ENCODE results near the gene FBXO15. TPM values are rescaled to one million over a fixed set of nuclear protein-coding genes. Genes with fewer than 3 reads are reported as not detected.

FBXO15 gene
- total RNA-seq, 1 donor from 2014 or later = 4.1 TPM

- FAIRE-seq = peak; percentile 19
- DNase-seq (ENCODE audit: low spot score in 2 of 2) = peak in 1 of 2 donors; percentile 22
Measured at GRCh38 chr18:74116633-74117554, 30.7 kb downstream of the FBXO15 start.

DNA sequence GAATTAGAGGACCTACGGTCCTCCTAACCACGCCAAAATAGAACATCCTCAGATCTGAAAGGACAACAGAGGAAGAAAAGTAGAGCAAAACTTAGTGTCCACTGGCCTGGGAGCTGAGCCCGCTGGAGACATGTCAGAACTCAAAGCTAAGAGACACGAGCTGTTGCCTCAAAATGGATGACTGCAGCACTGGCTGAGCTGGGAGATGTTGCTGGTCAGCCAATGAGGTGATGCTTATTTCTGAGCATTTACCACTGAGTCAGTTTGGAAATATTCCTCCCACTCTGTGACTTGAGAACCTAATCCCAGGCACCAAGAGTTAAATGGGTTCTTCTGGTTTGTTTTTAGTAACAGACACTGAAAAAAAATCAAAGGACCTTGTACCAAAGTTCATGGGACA is 32.6 kb downstream of the FBXO15 start:
- DNase-seq (ENCODE audit: low spot score in 2 of 2) (no peak), FAIRE-seq (no peak)

DNA sequence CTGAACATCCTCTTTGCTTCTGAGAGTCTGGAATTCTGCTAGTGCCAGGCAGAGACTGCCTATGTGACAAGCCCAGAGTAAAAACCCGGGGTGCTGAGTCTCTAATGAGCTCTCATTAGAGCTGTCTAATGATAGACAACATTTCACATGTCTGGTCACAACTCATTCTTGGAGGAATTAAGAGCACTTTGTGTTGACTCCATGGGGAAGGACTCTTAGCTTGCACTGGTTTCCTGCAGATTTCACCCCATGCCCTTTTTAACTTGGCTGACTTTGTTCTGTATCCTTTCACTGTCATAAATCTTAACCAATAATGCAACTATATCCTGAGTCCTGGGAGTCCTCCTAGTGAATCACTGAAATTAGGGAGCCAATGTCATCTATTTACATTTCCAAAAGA is 33.5 kb downstream of the FBXO15 start:
- FAIRE-seq (no peak), DNase-seq (ENCODE audit: low spot score in 2 of 2) (no peak)

GRCh38 chr18:74113711-74114110 is 33.9 kb downstream of the FBXO15 start:
- DNase-seq (ENCODE audit: low spot score in 2 of 2) (no peak), FAIRE-seq (no peak)

GRCh38 chr18:74110976-74111375 is 36.7 kb downstream of the FBXO15 start:
- no peak for DNase-seq (ENCODE audit: low spot score in 2 of 2)
- no peak for FAIRE-seq

DNA sequence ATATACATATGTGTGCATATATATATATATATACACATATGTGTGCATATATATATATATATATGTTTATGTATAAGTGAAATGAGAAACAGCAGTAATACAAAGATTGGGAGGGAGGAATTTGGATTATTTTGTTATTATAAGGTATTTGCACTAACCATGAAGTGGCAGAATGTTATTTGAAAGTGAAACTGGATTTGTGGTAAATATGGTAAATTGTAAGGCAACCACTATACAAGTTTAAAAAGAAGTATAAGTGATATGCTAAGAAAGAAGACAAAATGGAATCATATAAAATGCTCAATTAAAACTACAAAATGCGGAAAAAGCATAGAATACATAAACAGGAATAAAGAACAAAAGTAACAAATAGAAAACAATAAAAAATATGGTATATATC is 37.5 kb downstream of the FBXO15 start:
- DNase-seq (ENCODE audit: low spot score in 2 of 2) = no peak
- FAIRE-seq = peak; percentile 28

DNA sequence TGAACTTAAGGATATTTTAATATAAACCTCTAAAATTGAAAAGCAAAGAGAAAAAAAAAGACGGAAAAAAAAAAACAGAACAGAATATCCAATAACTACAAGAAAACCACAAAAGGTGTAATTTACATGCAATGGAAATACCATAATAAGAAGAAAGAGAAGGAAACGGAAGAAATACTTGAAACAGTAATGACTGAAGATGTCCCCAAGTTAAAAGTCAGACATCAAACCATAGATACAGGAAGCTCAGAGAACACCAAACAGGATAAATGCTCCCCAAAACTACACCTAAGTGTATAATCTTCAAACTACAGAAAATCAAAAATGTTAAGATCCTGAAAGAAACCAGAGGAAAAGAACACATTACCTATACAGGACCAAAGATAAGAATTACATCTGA is 39.2 kb downstream of the FBXO15 start:
- no peak for DNase-seq (ENCODE audit: low spot score in 2 of 2)
- FAIRE-seq = no peak

DNA sequence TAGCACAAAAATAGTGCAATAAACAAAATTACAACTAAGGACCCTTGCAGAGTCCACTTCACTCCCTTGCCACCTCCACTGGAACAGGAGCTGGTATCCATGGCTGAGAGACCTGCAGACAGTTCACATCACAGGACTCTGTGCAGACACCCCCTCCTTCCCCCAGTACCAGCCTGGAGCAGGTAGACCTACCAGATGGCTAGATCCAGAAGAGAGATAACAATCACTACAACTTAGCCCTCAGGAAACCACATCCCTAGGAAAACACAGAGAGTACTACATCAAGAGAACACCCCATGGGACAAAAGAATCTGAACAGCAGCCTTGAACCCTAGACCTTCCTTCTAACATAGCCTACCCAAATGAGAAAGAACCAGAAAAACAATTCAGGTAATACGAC is 49.8 kb downstream of the FBXO15 start:
- DNase-seq (ENCODE audit: low spot score in 2 of 2) (no peak), FAIRE-seq (no peak)

DNA sequence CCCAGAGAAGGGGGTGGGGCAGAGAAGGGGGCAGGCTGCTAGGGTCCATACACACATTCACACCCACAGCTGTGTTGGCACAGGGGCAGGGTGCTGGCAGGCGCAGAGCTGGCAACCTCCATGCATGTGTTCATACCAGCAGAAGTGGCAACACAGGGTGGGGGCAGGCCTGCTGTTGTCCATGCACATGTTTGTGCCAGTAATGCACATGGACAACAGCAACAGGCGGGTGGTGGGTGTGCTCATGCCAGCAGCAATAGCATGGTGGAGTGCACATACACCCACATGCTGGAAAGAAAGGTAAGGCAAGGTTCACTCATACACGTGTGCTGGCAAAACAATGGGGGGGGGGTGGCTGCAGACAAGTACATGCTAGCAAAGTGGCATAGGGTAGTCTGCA is 54.7 kb downstream of the FBXO15 start:
- FAIRE-seq (no peak), DNase-seq (ENCODE audit: low spot score in 2 of 2) (no peak)

DNA sequence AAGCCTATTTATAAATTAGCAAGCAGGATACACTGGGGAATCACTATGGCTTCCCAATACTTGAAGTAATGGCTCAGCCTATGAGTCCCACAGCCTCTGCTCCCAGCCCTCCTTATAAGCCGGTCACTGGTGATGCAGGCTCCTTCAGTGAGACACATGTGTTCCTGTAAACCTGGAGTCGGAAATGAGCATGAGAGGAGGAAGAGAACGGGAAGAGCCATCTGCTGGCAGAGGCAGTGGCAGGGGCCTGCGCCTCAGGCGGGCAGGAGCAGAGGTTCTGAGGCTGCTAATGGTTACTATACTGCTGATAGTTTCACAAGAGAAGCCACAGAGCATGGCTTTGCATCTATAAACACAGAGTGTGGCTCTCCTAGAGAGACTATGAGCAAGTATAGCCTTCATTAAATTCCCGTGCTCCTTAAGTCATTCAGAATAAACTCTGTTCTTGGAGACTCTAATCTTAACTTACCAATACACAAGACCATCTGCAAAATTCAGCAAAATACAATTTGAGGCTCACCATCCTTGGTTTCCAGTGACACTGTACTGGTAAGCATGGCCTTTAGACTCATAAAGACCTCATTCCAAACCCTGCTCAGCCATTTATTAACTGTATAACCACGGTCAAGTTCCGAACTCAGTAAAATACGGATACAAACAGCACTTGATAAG is 63.3 kb downstream of the FBXO15 start:
- DNase-seq (ENCODE audit: low spot score in 2 of 2) = no peak
- FAIRE-seq = no peak

GRCh38 chr18:74083557-74083952 is 64.1 kb downstream of the FBXO15 start:
- DNase-seq (ENCODE audit: low spot score in 2 of 2) (no peak), FAIRE-seq (no peak)

- no peak for FAIRE-seq
- no peak for DNase-seq (ENCODE audit: low spot score in 2 of 2)
Measured at GRCh38 chr18:74082742-74083556, 64.7 kb downstream of the FBXO15 start.

DNA sequence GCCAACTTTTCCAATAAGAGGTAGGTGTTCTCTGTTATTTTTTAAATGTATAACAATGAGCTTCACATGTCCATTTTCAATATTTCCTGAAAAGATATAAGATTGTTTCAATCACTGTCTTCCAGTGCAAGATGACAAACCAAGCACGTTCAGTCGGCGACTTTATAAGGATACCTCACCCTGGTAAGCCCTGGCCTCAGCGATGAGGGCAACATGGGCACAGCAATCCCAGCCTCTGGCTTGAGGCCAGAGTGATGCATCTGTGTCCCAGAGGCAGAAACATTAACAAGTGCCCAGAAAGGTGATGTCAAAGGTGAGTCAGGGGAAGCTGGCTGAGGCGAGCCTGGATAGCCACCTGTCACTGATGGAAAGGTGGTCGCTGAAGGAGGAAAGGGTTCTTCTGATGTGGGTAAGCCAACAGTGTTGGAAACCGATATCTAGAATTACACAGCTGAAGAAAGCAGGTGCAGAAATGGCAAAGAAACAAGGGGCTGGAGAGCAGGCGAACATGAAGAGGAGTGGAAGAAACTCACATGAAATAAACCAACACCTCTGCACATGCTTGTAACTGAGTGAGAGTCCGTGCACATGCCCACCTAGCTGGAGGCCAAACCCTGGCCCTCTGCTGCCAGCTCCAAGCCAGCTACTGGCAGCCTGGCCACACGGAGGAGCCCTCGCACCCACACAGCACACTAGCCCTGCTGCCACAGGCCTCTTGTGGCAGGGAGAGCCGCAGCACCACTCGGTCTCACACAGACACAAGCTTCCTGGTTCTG is 65.5 kb downstream of the FBXO15 start:
- no peak for FAIRE-seq
- DNase-seq (ENCODE audit: low spot score in 2 of 2) = peak; percentile 53 to 54

DNA sequence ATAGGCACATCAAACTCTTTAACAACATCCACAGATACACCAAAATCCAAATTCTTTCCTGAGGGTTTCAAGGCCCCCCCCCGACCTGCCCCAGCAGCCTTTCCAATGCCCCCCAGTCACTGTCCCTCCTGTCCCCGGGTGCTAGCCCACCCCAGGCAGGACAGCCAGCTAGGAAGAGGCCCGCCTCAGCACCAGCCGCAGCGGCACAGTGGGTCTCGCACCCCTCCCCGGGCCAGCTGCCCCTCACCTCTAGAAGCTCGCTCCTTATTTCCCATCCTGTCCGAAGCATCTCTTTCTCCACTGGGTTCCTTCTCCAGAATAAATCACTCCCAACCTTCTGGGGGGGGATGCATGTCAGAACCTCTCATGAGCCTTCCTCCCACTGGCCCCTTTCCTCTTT is 69.4 kb downstream of the FBXO15 start:
- no peak for DNase-seq (ENCODE audit: low spot score in 2 of 2)
- no peak for FAIRE-seq

DNA sequence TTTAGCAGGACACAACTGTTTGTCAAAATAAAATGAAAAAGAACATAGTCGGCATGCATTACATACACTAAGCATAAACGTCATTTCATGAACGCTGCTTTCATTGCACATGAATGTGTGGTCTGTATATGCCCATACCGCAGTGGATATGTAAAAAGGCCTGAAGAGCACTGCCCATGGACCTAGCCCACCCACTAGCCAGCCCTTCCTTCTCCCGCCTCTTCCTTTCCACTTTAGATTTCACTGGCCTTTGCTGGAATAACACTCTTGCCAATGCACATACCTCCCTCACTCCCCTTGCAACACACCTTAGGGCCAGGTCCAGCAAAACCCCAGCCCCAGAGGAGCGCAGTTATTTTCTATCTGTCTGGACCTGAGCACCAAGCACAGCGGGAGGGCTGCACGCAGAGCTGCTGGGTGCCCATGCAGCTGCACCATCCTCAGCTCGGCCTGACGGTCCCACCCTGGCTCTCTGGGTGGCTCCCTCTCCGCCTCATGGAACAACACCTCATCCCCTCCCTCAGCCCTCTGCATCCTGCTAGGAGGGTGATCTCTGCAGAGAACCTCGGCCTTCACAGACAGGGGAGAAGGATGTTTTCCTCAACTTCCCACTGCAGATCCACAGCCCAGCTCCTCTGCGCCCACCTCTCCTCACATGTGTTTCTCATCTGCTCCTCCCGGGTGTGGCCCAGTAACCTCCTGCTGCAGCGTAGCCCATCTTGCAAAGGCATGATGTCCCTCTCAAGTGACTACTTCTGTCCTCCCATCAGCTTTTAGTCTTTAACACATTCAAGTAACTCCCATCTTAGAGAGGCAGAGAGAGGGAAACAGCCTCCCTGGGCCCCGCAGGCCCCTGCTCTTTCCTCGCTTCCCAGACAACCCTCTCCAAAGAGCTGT is 72.7 kb downstream of the FBXO15 start:
- no peak for DNase-seq (ENCODE audit: low spot score in 2 of 2)
- FAIRE-seq = no peak

DNA sequence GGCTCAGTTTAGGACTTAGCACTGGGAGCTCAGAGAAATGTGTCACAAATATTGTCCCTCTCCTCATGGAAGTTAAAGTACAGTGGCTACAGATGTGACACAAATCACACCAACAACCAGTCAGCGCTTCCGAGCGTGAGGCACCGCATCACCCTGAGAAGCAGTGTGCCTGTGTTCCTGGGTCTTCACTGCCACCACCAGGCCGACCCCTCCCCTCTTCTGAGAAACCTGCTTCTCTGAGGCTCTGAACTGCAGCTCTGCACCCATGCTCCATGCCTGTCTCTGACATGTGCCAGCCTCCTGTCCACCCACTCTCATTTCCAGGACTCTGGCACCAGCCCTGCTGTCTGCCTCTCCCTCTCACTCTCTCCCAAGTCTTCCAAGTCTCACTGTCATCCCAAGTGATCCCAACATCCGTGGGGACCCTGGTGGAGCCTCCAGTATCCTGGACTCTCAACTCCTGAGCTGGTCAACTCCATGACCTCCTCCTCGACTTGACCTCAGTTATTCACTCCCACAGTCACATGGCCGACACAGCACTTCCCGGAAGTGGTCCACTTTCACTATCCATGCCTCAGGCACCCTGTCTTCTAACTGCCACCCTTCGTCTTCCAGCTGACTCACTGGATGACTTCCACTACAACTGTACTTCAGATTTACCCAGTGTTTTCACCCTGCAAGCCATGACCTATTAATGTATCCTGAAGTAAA is 73.5 kb downstream of the FBXO15 start:
- no peak for DNase-seq (ENCODE audit: low spot score in 2 of 2)
- no peak for FAIRE-seq

GRCh38 chr18:74069178-74070050 is 78.2 kb downstream of the FBXO15 start:
- no peak for DNase-seq (ENCODE audit: low spot score in 2 of 2)

GRCh38 chr18:74068296-74068695 is 79.3 kb downstream of the FBXO15 start:
- FAIRE-seq = no peak
- no peak for DNase-seq (ENCODE audit: low spot score in 2 of 2)

More at GRCh38 chr18:74069178-74070050, 78.2 kb downstream of the FBXO15 start:
- FAIRE-seq = no peak
